HepG2 (cell line): ENCODE measurements around the gene PPP2R5C. TPM values are rescaled to one million over a fixed set of nuclear protein-coding genes. Genes with fewer than 3 reads are reported as not detected.

ENCODE experiments used
- CREM ChIP-seq, 2 experiments: sonication (generic) in 1 of 2; formaldehyde crosslinking in 1 of 2; IDR thresholded peaks; 2 replicates each; pipeline versions ENCODE4 v1.4.0 to v1.6.1; 2016 to 2020; ENCODE audit warnings: antibody characterized with exemption in 1 of 2, mild to moderate bottlenecking in 1 of 2, missing genetic modification reagents in 1 of 2
- FOXK1 ChIP-seq: sonication (generic); formaldehyde crosslinking; IDR thresholded peaks from 2 replicates; pipeline ENCODE4 v1.4.0; 2020; ENCODE audit warnings: low read depth, missing genetic modification reagents, borderline replicate concordance
- IRF2 ChIP-seq: IDR thresholded peaks from 2 replicates; pipeline ENCODE4 v1.6.1; 2018; ENCODE audit warnings: missing genetic modification reagents, missing compliant biosample characterization
- IRF9 ChIP-seq: sonication (generic); formaldehyde crosslinking; IDR thresholded peaks from 2 replicates; pipeline ENCODE4 v1.8.0; 2022; ENCODE audit warnings: missing genetic modification reagents, mild to moderate bottlenecking, borderline replicate concordance
- KMT2A ChIP-seq: sonication (generic); formaldehyde crosslinking; IDR thresholded peaks from 2 replicates; pipeline ENCODE4 v1.4.0; 2020; ENCODE audit warnings: missing genetic modification reagents
- MAX ChIP-seq: IDR thresholded peaks from 2 replicates; pipeline ENCODE4 v1.6.1; 2012; ENCODE audit warnings: inconsistent platforms
- MBD4 ChIP-seq: IDR thresholded peaks from 2 replicates; pipeline ENCODE4 v1.6.1; 2012; ENCODE audit warnings: low read length, inconsistent platforms, borderline replicate concordance
- MXD3 ChIP-seq: IDR thresholded peaks from 2 replicates; pipeline ENCODE4 v1.6.1; 2016; ENCODE audit warnings: mild to moderate bottlenecking, missing biosample characterization, missing genetic modification reagents
- PCBP1 ChIP-seq: fragments of 200-400 bp; formaldehyde crosslinking; IDR thresholded peaks from 2 replicates; pipeline ENCODE4 v1.6.1; 2017; ENCODE audit warnings: mild to moderate bottlenecking, low read depth, low read length, borderline replicate concordance
- PHF5A ChIP-seq: IDR thresholded peaks from one replicate; pipeline ENCODE4 v1.6.1; 2018; ENCODE audit warnings: low read depth, missing genetic modification reagents; ENCODE audit not compliant: unreplicated experiment
- SAFB2 ChIP-seq: sonication (generic); formaldehyde crosslinking; IDR thresholded peaks from 2 replicates; pipeline ENCODE4 v1.5.1; 2020; ENCODE audit warnings: missing genetic modification reagents, low read depth, mild to moderate bottlenecking, borderline replicate concordance
- SCMH1 ChIP-seq: sonication (generic); formaldehyde crosslinking; IDR thresholded peaks from 2 replicates; pipeline ENCODE4 v1.9.0; 2021; ENCODE audit warnings: missing genetic modification reagents, mild to moderate bottlenecking, borderline replicate concordance
- SP1 ChIP-seq, 2 experiments: fragments of 450-650 bp in 1 of 2; sonication (generic) in 1 of 2; formaldehyde crosslinking in 1 of 2; IDR thresholded peaks; 2 replicates each; pipeline versions ENCODE4 v1.4.0 to v1.6.1; 2016 to 2020; ENCODE audit warnings: missing genetic modification reagents in 1 of 2
- SP5 ChIP-seq: IDR thresholded peaks from 2 replicates; pipeline ENCODE4 v1.6.1; 2016; ENCODE audit warnings: low read depth, borderline replicate concordance
- TARDBP ChIP-seq: sonication (generic); formaldehyde crosslinking; IDR thresholded peaks from 2 replicates; pipeline ENCODE4 v1.8.0; 2022; ENCODE audit warnings: mild to moderate bottlenecking, missing genetic modification reagents
- XBP1 ChIP-seq: sonication (generic); formaldehyde crosslinking; IDR thresholded peaks from 2 replicates; pipeline ENCODE4 v1.5.0; 2020; ENCODE audit warnings: missing genetic modification reagents
- ZBTB39 ChIP-seq: sonication (generic); formaldehyde crosslinking; IDR thresholded peaks from 2 replicates; pipeline ENCODE4 v1.5.0; 2020; ENCODE audit warnings: missing genetic modification reagents
- ZGPAT ChIP-seq: IDR thresholded peaks from 2 replicates; pipeline ENCODE4 v1.6.1; 2016; ENCODE audit warnings: mild to moderate bottlenecking
- ZNF138 ChIP-seq: sonication (generic); formaldehyde crosslinking; IDR thresholded peaks from 2 replicates; pipeline ENCODE4 v1.5.0; 2020; ENCODE audit warnings: mild to moderate bottlenecking, low read depth, missing genetic modification reagents
- ZNF264 ChIP-seq: sonication (generic); formaldehyde crosslinking; IDR thresholded peaks from 2 replicates; pipeline ENCODE4 v1.4.0; 2020; ENCODE audit warnings: missing genetic modification reagents
- ZNF546 ChIP-seq: sonication (generic); formaldehyde crosslinking; conservative IDR thresholded peaks from 2 replicates; pipeline ENCODE4 v1.8.1; 2023; ENCODE audit warnings: mild to moderate bottlenecking, missing genetic modification reagents
- ZNF570 ChIP-seq: sonication (generic); formaldehyde crosslinking; IDR thresholded peaks from 2 replicates; pipeline ENCODE4 v1.4.0; 2020; ENCODE audit warnings: mild to moderate bottlenecking, missing genetic modification reagents, borderline replicate concordance
- ZNF678 ChIP-seq: sonication (generic); formaldehyde crosslinking; IDR thresholded peaks from 2 replicates; pipeline ENCODE4 v1.4.0; 2020; ENCODE audit warnings: mild to moderate bottlenecking, missing genetic modification reagents
- ZNF83 ChIP-seq: sonication (generic); formaldehyde crosslinking; IDR thresholded peaks from 2 replicates; pipeline ENCODE4 v1.4.0; 2020; ENCODE audit warnings: missing genetic modification reagents, mild to moderate bottlenecking, borderline replicate concordance
- ZSCAN5A ChIP-seq: sonication (generic); formaldehyde crosslinking; IDR thresholded peaks from 2 replicates; pipeline ENCODE4 v1.8.0; 2022; ENCODE audit warnings: mild to moderate bottlenecking, missing genetic modification reagents, borderline replicate concordance
- polyA plus RNA-seq, 8 experiments: library from polyadenylated mRNA; depleted of rRNA in 3 of 8; stranded (reverse) in 7 of 8; unstranded in 1 of 8; fragments of >200 nt; fragmentation: Illumina TruSeq in 4 of 8; extraction: Trizol in 4 of 8; gene quantifications; 2 replicates each; pipeline versions ENCODE4 v1.2.1 to v1.2.3, GENCODE V29; 2011 to 2016; ENCODE audit warnings: low read depth in 4 of 8, missing spikeins in 1 of 8, mixed read lengths in 1 of 8; ENCODE audit not compliant: insufficient read depth in 1 of 8
- total RNA-seq, 5 experiments: library from RNA; depleted of rRNA; stranded (reverse); fragments of >200 nt; fragmentation: Illumina TruSeq; extraction: Trizol; gene quantifications; 2 replicates each; pipeline ENCODE4 v1.2.3, GENCODE V29; 2016; ENCODE audit warnings: low read depth in 1 of 5

The PPP2R5C gene
- total and polyA plus RNA-seq, 2 of the 13 experiments (the other 11 are each of a cell fraction or from before 2014, with no cell fraction given) = 74.3 to 78.5 TPM

- no peak for TF ChIP-seq ZSCAN5A (CRISPR knock-in tag)
- no peak for TF ChIP-seq PCBP1
- 0 out of 2 replicates have a peak, but pooled peaks have one; percentile 21 for TF ChIP-seq FOXK1
- peak; percentile 61 for TF ChIP-seq IRF2
- TF ChIP-seq ZNF678 = no peak
- TF ChIP-seq ZNF138 (CRISPR knock-in tag) = no peak
- TF ChIP-seq CREM (IDR thresholded peaks at IDR 0.05) = no peak
- no peak for TF ChIP-seq CREM (CRISPR knock-in tag; IDR thresholded peaks at IDR 0.05)
- TF ChIP-seq SCMH1 (CRISPR knock-in tag) = no peak
- no peak for TF ChIP-seq SP5
- TF ChIP-seq SP1 (IDR thresholded peaks at IDR 0.05) = no peak
- TF ChIP-seq SP1 (CRISPR knock-in tag; IDR thresholded peaks at IDR 0.05) = no peak
- 0 out of 2 replicates have a peak, but pooled peaks have one; percentile 49 for TF ChIP-seq TARDBP (CRISPR knock-in tag)
- TF ChIP-seq ZNF570 (CRISPR knock-in tag) = no peak
- no peak for TF ChIP-seq ZNF83 (CRISPR knock-in tag)
- no peak for TF ChIP-seq ZGPAT (CRISPR knock-in tag)
- no peak for TF ChIP-seq PHF5A (CRISPR knock-in tag)
- TF ChIP-seq ZNF264 (CRISPR knock-in tag) = no peak
- TF ChIP-seq ZNF546 (CRISPR knock-in tag) = 0 out of 2 replicates have a peak, but pooled peaks have one; percentile 27
- no peak for TF ChIP-seq MAX
- no peak for TF ChIP-seq MBD4
- TF ChIP-seq IRF9 (CRISPR knock-in tag) = no peak
- TF ChIP-seq SAFB2 (CRISPR knock-in tag) = no peak
- no peak for TF ChIP-seq ZBTB39 (CRISPR knock-in tag)
- TF ChIP-seq XBP1 = no peak
- no peak for TF ChIP-seq MXD3 (CRISPR knock-in tag)
- TF ChIP-seq KMT2A = peak; percentile 51
These were observed 203.7 kb downstream of the PPP2R5C start (continued) for GRCh38 chr14:101965181-101965544.
